ENCODE data around the gene RPS15.
"Not testable (repeated sequence)": the region's sequence is repeated elsewhere in the genome, so short reads cannot be mapped to it uniquely, and the experiment has no call there.

The RPS15 gene

DNA sequence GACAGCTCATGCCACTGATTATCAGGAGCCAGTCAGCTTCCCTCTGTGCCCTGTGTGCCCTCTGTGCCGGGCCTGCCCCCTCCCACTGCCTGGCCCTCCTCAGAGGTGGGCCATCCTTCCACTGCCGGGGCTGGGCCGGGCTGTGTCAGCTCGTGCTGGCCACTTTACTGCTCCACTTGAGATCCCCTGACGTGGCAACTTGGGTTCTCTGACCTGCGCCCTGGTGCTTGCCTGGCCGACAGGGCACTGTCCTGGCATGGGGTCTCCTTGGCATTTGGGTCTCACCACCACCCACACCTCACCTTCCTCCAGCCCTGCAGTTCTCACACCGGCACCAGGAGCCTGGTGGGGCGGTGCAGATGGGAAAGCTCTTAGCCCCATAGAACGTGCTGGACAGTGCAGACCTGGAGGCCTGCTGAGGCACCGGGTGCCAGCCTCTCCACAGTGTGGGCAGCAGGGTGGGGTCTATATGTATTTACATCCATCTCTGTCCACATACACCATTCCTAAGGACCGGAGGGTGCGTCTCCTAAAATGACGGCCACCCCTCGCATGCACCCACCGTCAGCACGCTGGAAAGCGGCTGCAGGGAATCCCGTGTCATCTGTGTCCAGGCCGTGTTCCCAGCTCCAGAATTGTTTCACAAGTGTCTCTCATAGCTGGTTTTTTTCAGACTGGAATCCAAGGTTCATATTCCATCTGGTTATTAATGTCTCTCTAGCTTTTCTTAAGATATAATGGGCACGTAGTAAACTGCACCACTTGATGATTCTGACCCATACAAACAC lies 19.1 kb upstream of the RPS15 start:
- DNase-seq (ENCODE audit: low read depth in 2 of 3, low spot score in 1 of 3), result no peak

DNA sequence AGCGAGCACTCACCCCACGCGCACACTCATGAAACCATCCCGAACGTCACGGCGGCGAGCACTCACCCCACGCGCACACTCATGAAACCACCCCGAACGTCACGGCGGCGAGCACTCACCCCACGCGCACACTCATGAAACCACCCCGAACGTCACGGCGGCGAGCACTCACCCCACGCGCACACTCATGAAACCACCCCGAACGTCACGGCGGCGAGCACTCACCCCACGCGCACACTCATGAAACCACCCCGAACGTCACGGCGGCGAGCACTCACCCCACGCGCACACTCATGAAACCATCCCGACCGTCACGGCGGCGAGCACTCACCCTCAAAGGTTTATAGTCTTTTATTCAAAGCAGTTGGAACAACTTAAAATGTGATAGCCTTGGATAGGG lies 18.1 kb upstream of the RPS15 start:
- DNase-seq (ENCODE audit: low read depth in 2 of 3, low spot score in 1 of 3), result not testable (repeated sequence)

DNA sequence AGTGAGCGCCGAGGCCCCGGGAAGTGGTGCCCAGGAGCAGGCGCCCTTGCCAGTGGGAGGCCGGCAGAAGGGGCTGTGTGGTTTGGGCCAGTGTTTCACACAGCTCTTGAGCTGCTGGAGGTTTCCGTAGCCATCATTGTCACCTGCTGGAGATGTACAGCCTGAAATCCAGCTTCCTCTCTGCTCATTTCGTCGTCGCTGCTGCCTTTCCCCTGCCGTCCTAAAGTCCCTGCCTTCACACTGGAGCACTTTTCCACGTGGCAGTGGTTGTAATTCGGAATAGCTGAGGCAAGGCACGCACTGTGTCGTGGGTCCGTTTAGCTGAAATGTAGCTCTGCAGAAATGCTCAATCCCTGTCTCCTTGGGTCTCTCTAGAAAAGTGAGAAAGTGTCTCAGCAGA lies 17.6 kb upstream of the RPS15 start:
- no peak for DNase-seq (ENCODE audit: low read depth in 2 of 3, low spot score in 1 of 3)

DNA sequence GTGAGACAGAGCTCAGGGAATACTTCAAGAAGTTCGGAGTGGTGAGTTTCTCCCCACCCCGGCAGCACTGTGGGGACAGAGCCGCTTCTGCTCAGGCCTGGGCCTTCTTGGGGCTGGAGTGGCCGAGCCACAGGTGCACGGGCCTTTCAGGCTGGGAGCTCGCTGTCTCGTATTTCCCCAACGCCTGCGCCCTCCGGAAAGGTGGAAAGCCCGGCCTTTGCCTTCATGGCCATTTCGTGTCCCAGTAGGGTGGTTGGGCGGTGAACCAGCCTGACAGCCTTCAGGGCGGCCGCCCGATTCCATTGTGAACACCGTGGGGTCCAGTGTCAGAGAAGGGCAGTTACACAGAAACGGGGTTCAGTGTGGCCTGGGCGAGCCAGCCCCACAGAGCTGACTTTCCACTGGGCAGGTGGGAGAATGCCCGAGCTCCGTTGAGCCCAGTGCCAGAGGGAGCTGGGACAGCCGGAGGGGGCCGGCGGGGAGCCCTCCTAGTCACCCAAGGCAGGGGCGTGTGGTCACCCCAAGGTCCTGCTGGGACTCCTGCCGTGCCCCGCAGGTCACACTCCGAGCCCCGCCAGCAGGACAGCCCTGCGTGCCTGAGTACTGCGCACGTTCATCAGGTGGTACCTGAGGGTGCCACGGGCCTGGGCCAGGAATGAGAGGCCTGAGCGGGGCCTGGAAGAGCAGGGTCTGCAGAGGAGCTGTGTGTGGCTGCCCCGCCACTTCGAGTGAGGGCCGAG lies 16.8 kb upstream of the RPS15 start:
- DNase-seq (ENCODE audit: low read depth in 2 of 3, low spot score in 1 of 3), result no peak

DNA sequence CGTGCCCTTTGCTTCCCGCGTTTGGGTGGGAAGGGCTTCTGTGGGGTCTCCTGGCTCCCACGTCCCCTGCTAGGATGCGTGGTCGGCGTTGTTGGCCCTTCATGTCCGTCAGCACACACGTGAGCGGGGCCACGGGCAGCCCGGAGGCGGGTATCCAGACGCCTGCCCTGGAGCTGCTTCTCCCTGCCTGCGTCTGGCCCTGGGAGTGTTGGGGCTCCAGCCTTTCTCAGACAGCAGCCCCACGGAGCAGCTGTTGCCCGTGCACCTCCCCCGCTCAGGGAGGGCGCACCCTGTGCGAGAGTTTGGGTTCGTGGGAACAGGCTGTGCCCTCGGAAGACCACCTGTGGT lies 16.3 kb upstream of the RPS15 start:
- DNase-seq (ENCODE audit: low read depth in 2 of 3, low spot score in 1 of 3), result no peak

DNA sequence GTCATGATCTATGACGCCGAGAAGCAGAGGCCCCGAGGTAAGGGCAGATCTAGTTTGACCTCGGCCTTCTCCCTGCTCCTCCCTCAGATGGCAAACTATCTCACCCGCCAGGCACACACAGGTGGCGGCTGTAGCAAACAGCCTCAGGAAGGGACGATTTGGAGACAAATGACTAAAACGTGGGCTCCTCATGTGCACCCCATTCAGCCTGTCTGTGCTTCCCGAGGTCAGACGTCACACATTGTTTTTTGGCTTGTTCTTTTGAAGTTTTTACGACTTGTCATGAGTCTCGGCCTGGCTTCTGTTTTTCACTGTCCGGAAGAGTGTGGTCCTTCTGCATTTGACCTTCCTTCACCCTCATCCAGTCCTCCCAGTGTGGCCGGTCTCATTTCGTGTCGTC lies 15.8 kb upstream of the RPS15 start:
- no peak for DNase-seq (ENCODE audit: low read depth in 2 of 3, low spot score in 1 of 3)

DNA sequence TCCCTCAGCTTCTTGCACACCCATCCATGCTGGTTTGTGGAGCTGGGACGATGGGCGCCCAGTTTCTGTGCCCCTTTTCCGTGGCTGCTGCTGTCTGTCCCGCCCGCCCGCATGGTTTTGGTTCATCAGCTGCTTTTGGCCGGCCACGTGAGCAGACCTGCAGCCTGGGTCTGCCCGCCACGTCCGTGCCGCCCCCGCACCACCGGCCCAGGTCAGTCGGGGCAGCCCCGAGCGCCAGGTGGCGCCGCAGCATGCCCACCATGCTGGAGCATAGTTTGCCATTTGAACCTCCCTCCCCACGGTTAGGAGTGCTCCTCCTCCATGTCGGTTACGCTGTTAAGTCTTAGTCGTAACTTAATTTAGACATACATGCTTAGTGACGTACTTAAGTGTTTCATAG lies 15.3 kb upstream of the RPS15 start:
- no peak for DNase-seq (ENCODE audit: low read depth in 2 of 3, low spot score in 1 of 3)

DNA sequence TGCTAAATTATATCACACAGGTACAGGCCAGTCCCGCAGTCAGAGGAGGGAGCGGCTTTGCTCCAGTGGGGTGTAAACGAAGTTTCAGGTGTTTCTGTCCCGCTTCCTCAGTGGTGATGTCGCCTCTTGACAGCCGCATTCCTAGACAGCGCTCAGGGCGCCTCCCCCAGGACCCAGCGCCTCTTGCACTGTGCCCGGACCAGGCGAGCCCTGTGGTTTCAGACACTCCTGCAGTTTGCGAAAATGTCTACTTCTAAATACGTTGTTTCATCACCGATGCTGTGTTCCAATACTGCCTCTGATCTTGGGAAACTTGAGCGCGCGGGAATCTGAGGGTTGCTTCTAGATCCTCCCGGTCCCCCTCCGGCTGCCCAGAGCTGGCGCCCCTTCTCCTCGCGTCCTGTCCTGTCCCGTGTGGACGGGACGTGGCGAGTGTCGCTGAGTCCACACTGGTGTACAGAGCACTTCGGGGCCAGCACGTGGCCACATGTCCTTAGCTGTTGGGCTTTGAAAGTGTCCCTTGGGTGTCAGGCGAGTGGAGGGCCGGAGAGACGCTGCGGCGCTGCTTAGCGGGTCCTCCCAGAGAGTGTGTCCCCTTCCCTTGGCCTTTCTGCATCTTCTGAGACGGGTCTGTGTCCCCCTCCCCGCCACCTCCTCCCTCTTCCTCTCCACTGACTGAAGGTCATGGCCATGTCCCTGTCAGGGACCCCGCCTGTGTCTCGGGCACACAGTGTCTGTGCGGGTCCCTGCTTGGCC lies 14.6 kb upstream of the RPS15 start:
- no peak for DNase-seq (ENCODE audit: low read depth in 2 of 3, low spot score in 1 of 3)

DNA sequence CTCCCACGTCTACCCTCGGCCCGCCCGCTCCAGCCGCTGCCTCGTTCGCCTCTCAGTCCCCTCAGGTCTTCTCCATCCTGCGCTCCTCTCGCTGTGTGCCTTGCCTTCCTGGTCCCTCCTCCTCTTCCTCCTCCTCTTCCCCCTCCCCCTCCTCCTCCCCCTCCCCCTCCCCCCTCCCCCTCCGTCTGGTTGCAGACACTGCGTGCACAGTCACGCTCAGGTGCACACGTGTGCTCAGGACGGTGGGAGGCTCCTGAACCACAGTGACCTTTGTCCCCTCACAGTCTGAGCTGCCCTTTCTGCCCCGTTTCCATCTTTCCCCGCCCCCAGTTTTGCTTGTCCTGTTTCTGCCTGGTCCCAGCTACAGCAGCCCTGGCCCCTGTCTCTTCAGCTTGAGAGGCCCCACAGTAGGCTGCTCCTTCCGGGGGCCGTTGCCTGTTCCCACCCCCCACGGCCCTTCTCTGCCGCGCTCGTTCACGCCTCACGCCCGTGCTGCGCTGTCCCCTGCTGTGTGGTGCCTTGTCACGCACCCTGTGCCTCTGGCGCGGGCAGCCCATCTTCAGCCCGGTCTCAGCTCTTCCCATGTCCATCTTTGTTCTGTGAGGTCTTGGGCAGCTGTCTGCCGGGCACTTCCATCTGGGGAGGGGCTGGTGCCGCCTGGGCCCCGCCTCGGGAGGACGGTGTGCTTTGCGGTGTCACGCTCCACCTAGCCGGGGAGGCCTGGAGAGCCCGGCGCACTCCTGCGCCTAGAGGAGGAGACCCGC lies 13.8 kb upstream of the RPS15 start:
- no peak for DNase-seq (ENCODE audit: low read depth in 2 of 3, low spot score in 1 of 3)

DNA sequence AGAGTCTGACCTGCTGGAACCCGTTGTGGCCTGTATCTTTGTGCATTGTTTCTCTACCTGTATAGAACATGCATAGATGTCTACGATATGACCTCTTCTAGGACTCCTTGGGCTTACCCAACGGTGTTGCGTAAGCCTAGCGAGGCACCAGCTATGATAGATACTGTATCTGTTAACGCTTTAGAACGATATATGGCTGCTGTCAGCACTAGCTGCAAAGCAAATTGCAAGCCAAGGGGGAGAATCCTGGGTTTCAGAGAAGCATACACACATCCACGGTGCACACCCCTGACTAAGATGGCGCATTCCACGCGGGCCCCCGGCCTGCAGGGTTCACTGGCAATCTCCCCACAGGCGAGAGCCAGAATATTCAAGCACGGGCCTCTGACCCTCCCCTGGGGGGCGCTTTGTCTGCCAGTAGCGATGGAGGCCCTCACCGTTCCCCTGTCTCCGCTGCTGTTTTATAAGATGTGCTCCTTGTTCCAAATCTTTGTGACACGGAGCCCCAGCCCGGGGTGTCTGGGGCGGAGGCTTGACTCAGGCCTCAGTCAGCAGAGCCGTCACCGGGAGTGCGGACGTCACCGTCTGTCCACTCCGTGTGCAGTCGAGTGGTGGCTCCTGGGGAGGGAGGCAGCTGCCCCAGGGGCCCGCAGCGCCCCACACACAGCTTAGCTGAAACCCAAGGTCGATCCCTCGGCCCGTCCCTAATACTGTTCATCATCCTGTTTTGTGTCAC lies 12.9 kb upstream of the RPS15 start:
- no peak for DNase-seq (ENCODE audit: low read depth in 2 of 3, low spot score in 1 of 3)

DNA sequence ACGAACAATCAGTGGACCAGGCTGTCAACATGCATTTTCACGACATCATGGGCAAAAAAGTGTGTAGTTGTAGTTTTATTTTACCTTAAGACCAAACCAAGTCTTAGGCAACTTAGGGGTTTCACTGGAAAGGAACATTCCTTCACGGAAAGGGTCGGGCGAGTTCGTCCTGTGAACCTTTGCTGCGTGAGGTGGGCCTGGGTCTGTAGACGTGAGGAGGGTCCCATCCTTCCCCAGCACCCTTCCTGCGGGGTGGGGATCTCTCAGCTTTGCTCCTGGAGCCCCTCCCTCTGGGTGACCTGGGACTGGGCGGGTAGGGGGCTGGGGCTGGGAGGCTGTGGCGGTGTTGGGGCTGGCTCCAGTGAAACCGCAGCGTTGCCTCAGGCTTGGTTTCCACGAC lies 12.3 kb upstream of the RPS15 start:
- no peak for DNase-seq (ENCODE audit: low read depth in 2 of 3, low spot score in 1 of 3)

DNA sequence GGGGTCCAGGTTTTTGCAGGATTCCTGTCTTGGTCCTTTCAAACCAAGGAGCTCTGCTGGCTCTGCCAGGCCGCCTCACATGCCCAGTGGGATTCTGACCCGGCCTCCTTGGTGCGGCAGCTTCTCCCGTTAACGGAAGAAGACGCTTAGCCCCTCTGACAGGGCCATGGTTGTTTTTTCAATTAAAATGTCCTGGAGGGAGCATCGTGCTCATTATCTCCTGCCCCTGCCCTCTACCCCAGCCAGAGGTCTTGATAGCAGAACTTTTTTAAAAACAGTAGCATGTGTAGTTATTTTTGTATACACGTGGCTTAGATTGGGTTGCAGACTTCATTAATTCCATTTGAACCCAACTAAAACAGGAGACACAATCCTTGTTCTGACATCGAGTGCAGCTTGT lies 11.5 kb upstream of the RPS15 start:
- DNase-seq (ENCODE audit: low read depth in 2 of 3, low spot score in 1 of 3), result no peak

DNA sequence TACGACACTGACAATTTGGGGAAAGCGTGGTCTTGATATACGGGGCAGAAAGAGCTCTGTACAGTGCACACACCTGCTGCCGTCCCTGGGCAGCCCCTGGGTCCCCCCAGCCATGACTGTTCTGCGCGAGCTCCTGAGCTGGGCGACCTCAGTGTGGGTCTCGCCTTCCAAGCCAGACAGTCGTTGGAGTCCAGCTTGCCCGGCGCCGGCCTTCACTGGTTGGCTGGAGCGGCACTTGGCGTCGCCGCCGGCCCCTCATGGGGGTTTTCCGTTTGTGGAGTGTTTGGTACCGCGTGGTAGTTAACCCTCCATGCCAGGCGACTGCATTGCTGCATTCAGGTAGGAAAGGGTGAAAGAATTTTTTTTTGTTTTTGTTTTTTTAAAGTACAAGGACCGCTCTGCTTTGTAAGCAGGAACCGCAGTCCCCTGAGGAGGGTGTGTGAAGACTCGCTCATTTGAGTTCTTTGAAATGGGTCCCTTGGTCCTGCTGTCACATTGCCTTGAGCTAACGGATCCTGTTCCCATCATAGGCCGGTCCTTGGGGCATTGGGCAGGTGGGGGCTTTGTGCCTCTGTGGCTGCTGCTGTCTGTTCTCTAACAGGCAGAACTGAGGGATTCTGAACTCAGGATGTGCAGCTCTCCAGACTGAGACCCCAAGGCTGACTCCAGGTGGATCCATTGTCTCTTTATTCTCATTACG lies 10.8 kb upstream of the RPS15 start:
- DNase-seq (ENCODE audit: low read depth in 2 of 3, low spot score in 1 of 3), result no peak

DNA sequence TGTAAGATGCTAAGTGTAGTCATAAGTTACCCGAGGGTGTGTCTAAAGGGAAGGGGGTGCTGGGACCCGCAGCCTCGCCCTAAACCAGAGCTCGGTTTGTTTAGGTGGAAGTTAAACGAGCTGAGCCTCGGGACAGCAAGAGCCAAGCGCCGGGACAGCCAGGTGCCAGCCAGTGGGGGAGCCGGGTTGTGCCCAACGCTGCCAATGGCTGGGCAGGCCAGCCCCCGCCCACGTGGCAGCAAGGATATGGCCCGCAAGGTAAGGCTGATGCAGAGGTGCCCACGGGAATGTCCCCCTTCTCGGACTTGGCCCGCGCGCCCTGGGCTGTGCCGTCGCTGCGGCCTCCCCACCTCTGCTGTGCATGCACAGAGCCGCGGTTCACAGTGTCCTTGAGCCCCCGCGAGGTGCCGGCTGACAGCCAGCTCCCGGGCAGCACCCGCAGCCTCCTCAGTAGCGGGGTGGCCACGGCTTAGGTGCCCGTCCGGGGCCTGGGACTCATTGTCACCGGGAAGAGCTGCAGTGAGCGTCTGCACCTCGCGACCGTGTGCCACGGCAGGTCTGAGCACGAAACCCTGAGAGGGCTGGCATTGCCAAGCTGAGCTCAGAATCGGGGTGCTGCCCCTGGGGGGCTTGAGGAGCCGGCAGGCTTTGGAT lies 9.3 kb upstream of the RPS15 start:
- DNase-seq (ENCODE audit: low read depth in 2 of 3, low spot score in 1 of 3), result no peak

DNA sequence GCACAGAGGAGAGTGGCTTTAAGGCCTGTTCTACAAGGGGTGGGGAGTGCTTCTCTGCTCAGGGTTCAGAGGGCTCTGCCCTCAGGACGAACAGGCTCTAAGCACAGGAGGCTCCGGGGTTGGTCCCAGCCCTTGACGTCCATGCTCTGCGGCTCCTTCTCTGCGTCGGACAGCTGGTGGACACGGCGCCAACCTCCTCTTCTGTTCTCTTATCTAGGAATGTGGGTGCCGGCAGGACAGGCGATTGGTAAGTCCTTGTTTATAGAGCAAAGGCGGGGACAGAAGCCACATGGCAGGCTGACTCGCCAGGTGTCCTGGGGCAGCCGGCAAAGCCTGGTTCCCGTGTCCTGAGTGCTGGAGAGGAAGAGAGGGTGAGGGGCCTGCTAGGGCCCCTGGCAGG lies 8.4 kb upstream of the RPS15 start:
- no peak for DNase-seq (ENCODE audit: low read depth in 2 of 3, low spot score in 1 of 3)

DNA sequence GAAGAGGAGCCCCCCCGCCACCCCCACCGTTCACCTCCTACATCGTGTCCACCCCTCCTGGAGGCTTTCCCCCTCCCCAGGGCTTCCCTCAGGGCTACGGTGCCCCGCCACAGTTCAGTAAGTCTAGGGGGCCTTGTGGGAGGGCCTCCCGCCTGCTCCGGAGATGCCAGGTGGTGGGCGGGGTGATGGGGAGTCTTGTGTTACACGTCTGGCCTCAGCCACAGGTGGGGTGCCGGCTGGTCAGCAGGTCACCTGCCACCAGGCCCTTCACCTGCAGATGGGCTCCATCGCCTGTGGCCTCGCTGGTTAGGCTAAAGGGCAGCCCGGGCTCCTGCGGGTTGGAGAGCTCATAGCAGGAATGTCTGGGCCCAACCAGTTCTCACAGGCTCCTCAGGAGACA lies 8.0 kb upstream of the RPS15 start:
- no peak for DNase-seq (ENCODE audit: low read depth in 2 of 3, low spot score in 1 of 3)

DNA sequence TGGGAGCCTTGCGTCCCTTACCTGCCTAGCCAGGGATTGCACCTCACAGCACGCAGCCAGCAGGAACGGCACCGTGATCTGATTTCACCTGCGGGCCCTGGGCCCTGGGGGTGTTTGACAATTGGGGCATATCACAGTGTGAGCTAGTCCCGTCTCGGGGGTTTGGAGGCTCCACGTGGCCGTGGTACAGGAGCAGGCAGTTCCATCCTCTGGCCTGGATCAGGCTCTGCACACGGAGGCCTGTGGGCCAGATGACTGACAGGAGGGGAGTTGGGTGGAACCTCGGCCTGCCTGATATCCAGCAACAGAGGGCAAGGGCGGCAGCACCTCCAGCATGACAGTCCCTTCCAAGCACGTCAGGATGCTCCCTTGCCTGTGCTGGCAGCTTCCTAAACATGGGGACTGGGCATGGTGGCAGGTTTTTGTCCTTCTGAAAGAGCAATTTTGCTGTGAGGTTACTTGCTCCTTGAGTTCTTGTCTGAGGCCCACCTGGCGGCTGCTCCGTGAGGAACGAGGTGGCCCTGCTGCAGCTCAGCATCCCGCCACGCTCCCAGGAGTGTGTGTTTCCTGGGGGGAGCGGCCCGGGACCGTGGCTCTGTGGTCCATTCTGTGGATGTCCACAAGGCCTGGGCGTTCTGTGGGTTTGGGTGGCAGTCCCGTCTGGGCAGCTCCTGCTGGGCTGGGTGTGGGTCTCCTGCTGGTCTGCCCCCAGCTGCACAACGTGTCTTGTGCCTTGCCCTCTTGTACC lies 6.3 kb upstream of the RPS15 start:
- DNase-seq (ENCODE audit: low read depth in 2 of 3, low spot score in 1 of 3), result no peak

DNA sequence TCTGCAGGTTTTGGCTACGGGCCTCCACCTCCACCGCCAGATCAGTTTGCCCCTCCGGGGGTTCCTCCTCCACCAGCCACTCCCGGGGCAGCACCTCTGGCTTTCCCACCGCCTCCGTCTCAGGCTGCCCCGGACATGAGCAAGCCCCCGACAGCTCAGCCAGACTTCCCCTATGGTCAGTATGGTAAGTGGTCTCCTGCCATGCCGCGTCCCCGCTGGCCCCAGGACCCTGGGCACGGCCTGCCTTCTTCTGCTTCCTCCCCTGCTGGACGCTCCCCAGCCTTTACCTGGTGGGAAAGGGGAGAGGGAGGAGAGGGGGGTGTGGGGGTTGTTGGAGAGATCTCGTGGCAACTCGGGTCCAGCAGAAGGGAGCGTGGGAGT lies 5.7 kb upstream of the RPS15 start:
- no peak for DNase-seq (ENCODE audit: low read depth in 2 of 3, low spot score in 1 of 3)

Measured in stimulated activated CD4-positive, alpha-beta T cell treated with anti-CD3 and anti-CD28 coated beads, Interleukin-12 subunit alpha, Interleukin-12 subunit beta, amount 100 ng/mL, for 48 hours (primary cell).